Iris pigment epithelial cell (primary cell): ENCODE measurements around the gene BFAR.
"Not testable (repeated sequence)": the region's sequence is repeated elsewhere in the genome, so short reads cannot be mapped to it uniquely, and the experiment has no call there.

Experiments
- DNase-seq: peaks from one replicate; pipeline ENCODE4 v3.0.0-alpha.2; 2011; ENCODE audit warnings: low read depth

Gene BFAR

DNA sequence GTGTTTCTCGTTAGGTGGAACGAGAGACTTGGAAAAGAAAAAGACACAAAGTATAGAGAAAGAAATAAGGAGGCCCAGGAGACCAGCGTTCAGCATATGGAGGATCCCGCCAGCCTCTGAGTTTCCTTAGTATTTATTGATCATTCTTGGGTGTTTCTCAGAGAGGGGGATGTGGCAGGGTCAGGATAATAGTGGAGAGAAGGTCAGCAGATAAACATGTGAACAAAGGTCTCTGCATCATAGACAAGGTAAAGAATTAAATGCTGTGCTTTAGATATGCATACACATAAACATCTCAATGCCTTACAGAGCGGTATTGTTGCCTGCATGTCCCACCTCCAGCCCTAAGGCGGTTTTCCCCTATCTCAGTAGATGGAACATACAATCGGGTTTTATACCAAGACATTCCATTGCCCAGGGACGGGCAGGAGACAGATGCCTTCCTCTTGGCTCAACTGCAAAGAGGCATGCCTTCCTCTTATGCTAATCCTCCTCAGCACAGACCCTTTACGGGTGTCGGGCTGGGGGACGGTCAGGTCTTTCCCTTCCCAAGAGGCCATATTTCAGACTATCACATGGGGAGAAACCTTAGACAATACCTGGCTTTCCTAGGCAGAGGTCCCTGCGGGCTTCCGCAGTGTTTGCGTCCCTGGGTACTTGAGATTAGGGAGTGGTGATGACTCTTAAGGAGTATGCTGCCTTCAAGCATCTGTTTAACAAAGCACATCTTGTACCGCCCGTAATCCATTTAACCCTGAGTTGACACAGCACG, 3.6 kb downstream of the BFAR start:
- DNase-seq = peak; percentile 9

DNA sequence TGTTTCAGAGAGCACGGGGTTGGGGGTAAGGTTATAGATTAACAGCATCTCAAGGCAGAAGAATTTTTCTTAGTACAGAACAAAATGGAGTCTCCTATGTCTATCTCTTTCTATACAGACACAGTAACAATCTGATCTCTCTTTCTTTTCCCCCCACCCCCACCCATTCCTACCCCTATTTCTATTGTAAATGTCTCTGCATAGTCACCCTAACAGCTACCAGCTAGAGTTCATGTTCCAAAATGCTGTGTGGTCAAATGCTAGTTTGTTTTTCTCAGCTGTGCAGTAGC, 4.1 kb downstream of the BFAR start:
- DNase-seq = not testable (repeated sequence)

DNA sequence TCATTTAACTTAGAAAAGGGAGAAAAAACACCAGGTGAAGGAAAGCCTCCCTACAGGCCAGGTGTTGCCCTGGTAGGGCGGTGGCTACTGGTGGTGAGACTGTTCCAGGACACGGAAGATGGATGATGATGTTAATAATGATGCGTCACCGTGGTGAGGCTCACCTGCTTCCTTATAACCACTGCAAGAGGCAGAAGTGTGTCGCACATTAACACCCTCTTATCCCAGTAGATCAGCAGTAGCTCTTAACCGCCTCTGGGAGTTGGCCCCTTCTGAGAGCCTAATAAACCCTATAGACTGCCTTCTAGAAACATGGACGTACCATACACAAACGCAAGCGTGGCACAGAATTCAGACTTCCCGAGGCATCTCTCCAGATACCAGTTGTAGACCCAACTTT, 7.8 kb downstream of the BFAR start:
- DNase-seq = no peak

DNA sequence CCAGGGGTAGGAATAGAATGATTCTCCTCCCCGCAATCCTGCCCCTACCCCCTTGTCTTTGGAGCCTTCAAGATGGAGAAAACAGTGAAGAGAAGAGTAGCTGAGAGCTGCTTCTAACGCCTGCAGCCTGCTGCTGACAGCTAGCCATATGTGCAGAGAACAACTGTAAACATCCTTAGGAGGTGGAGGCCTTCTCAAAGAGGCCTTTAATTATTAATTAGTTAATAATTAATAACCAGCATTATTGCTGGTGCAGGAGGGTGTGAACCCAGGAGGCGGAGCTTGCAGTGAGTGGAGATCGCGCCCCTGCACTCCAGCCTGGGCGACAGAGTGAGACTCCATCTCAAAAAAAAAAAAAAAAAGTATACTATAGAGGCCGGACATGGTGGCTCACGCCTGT, 8.5 kb downstream of the BFAR start:
- no peak for DNase-seq

- no peak for DNase-seq
Measured at GRCh38 chr16:14641926-14642325, 9.2 kb downstream of the BFAR start.

DNA sequence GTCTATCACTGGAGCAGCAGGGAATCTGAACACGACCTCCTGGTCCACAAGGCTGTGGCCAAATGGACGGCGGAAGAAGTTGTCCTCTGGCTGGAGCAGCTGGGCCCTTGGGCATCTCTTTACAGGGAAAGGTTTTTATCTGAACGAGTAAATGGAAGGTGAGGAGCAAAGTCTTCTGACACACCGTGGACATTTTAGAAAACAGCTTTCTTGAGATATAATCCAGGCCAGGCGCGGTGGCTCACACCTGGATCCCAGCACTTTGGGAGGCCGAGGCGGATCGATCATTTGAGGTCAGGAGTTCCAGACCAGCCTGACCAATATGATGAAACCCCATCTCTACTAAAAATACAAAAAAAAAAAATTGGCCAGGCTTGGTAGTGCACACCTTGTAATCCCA, 17.1 kb downstream of the BFAR start:
- DNase-seq = no peak

DNA sequence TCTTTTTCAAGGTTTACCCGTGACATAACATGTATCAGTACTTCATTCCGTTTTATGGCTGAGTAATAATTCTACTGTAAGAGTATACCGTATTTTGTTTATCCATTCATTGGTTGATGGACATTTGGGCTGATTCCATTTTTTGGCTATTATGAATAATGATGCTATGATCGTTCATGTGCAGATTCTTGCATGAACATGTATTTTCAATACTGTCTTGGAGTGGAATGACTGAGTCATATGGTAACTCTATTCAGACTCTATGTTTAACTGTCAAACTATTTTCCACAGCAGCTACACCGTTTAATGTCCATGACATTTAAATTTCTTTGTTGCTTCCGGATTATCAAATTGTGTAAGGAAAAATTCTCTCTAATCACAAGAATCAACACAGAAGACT, 17.9 kb downstream of the BFAR start:
- no peak for DNase-seq

DNA sequence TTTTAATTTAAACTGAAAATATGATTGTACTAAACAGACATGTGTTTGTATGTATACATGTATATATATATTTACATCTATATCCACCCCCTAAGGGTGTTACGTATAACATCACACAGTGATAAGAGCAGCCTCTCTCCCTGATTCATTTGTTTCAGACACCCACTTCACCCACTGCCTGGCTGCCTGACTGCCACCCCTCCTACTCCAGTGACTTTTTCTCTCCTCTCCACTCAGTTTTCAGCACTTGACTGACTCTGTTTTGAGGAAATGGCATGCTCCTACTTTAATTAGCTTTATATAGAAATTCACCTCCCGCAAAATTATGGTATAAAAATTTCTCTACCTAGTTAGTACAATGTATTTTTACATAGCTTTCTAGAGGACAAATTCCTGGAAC, 20.0 kb downstream of the BFAR start:
- DNase-seq = no peak

- peak; percentile 50 for DNase-seq
Measured at GRCh38 chr16:14658063-14658462, 25.3 kb downstream of the BFAR start.

DNA sequence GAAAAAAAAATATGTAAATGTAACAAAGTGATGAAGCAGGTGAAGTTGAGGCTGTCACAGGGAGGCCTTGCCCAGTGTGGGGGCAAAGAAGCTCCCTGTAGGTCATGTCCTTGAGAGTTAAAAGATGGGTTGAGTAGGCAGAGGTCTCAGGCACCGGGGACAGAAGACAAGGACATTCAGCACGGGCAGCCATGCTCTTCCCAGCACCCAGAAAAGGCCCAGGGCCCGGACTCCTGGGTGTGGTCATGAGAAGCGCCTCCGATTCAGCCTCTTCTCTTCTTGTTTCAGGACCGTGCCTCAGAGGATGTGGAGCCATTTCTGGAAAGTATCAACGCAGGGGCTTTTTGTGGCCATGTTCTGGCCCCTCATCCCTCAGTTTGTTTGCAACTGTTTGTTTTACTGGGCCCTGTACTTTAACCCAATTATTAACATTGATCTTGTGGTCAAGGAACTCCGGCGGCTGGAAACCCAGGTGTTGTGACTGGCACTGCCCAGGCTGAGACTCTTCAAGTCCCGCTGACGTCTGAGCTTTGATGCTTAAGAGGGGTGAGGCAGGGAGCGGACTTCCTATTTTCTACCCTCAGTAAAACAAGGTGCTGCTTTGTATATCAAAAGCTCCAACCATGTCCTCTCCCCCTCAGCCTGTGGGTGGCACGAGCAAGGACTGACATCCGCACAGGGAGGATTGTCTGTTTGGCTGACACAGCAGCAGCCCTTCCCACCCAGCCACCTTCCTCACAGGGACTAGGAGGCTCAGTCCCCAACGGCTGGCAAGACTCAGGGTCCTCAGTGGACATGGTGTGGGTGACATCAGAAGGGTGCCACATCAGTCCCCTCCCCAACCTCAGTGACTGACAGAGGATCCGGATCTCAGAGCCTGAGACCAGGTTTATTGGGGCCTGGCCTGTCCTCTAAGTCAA, 34.9 kb downstream of the BFAR start:
- DNase-seq = no peak

DNA sequence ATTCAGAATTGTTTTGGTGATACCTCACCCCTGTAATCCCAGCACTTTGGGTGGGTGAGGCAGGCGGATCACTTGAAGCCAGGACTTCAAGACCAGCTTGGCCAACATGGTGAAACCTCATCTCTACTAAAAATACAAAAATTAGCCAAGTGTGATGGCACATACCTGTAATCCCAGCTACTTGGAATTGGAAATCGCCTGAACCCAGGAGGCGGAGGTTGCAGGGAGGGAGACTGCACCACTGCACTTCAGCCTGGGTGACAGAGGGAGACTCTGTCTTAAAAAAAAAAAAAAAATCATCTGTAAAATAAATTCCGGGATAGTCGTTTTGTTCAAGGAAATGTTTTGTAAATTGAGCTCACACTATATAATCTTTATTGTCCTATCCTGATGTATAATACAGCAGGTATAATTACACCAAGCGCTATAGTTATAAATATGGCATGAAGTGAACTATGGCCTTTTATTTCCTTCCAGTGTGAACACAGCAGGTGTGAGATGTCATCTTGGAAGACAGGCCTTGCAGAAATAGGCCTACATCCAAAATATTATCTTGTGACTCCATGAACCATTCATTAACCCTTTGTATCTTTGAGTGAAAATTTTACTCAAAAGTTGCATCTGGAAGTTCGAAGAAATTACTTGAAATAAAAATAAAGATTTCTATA, 35.9 kb downstream of the BFAR start:
- no peak for DNase-seq

GRCh38 chr16:14669776-14670175, 37.0 kb downstream of the BFAR start:
- no peak for DNase-seq

- no peak for DNase-seq
Measured at GRCh38 chr16:14672403-14672971, 39.7 kb downstream of the BFAR start.

DNA sequence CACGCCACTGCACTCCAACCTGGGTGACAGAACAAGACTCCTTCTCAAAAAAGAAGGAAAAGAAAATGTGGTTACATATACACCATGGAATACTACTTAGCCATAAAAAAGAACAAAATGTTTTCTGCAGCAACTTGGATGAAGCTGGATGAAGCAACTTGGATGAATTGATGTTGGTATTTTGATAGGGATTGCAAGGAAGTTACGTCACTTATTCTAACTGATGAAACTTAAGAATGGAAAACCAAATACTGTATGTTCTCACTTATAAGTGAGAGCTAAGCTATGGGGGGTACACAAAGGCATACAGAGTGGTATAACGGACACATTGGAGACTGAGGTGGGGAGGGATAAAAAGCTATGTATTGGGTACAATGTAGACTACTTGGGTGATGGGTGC, 43.9 kb downstream of the BFAR start:
- no peak for DNase-seq

GRCh38 chr16:14677627-14678026, 44.9 kb downstream of the BFAR start:
- no peak for DNase-seq

DNA sequence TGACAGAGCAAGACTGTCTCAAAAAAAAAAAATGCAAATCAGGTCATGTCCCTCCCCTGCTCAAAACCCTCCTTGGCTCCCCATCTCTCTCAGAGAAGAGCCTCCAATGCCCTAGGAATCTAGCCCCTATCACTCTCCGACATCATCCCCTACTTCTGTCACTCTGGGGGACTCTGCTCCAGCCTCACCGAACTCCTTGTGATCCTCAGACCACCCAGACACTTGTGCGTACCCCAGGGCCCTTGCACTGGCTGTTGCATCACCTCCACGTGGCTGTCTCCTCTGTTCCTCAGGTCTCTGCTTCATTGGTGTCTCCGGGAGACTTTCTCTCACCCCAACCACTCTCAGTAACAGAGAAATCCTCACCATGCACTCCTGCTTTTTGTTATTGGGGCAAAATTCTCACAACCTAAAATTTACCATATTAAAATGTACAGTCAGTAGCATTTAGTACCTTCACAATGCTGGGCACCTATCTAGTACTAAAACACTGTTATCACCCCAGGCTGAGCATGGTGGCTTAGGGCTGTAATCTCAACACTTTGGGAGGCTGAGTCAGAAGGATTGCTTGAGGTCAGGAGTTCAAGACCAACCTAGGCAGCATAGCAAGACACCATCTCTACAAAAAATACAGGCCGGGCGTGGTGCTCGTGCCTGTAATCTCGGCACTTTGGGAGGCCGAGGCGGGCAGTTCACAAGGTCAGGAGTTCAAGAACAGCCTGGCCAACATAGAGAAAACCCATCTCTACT, 46.2 kb downstream of the BFAR start:
- no peak for DNase-seq

- DNase-seq = not testable (repeated sequence)
Measured at GRCh38 chr16:14680396-14680795, 47.6 kb downstream of the BFAR start.

DNA sequence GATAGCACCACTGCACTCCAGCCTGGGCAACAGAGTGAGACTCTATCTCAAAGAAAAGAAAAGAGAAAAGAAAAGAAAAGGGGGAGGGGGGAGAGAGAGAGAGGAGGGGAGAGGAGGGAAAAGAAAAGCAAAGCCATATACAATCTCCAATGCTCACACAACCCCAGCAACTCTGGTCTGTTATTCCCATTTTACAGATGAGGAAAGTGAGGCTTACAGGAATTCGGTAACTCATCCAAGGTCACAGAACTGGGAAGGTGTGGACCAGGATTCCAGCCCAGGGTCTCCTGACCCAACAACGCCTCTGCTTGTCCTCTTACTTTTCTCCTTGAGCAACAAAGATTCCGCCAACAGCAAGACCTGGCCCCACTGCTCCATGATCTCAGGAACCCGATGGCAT, 48.4 kb downstream of the BFAR start:
- DNase-seq = no peak

DNA sequence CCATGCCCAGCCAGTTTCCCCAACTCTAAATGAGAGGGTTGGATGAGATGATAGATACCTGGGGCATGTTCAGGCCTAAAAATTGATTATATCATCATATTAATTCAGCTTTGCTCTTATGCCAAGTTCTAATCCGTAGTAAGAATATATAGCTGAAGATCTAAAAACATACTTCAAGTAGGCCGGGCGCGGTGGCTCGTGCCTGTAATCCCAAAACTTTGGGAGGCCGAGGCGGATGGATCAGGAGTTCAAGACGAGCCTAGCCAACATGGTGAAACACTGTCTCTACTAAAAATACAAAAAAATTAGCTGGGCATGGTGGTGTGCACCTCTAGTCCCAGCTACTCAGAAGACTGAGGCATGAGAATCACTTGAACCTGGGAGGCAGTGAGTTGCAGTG, 49.4 kb downstream of the BFAR start:
- DNase-seq = no peak

GRCh38 chr16:14685870-14686793, 53.4 kb downstream of the BFAR start:
- peak; percentile 20 for DNase-seq

DNA sequence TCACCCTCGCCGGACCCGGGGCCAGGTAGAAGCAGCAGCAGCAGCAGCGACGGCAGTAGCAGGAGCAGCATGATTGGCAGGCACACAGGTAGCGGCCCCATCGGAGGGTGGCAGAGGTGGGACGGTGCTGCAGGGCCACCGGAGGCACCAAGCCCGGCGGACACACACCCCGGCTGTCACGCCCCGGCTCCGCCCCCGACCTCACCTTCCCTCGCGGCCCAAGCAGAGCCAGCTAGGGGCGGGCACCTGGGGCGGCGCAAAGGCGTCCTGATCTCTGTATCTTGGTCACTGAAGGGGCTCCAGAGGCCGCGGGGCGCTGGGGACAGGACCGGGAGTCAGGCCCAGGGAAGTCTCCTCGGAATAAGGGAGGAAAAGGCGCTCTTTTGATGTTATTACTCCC, 61.4 kb downstream of the BFAR start, which contains the start of gene PLA2G10:
Gene PLA2G10 (minus strand): TSS at position 180 of the 400 bp plus-strand sequence. CDS start 79 bp downstream, at position 101.
- not testable (repeated sequence) for DNase-seq
